Sigmoid colon (tissue), 4 donors: Measurements from ENCODE around the gene DGKD.

Experiments
- EP300 ChIP-seq, 4 donors: sonication (generic); formaldehyde crosslinking; IDR thresholded peaks; one replicate each; pipeline ENCODE4 v1.6.1; 2017; ENCODE audit warnings: antibody characterized with exemption in 4 of 4
- POLR2A ChIP-seq, 2 donors: fragments of 450-650 bp; IDR thresholded peaks; one replicate each; pipeline ENCODE4 v1.6.1; 2016; ENCODE audit warnings: antibody characterized with exemption in 2 of 2, mild to moderate bottlenecking in 2 of 2, moderate library complexity in 2 of 2
- POLR2AphosphoS5 ChIP-seq, 4 donors: sonication (generic); formaldehyde crosslinking; IDR thresholded peaks; one replicate each; pipeline ENCODE4 v1.6.1; 2017; ENCODE audit warnings: antibody characterized with exemption in 4 of 4
- TF ChIP-seq, protein P1 (sequence below), 4 experiments: fragments of 450-650 bp in 3 of 4; fragments of 200-600 bp in 1 of 4; IDR thresholded peaks; one replicate each; pipeline ENCODE4 v1.5.1; 2016 to 2019; ENCODE audit warnings: antibody characterized with exemption in 4 of 4, mild to moderate bottlenecking in 3 of 4, moderate library complexity in 2 of 4

DNA sequence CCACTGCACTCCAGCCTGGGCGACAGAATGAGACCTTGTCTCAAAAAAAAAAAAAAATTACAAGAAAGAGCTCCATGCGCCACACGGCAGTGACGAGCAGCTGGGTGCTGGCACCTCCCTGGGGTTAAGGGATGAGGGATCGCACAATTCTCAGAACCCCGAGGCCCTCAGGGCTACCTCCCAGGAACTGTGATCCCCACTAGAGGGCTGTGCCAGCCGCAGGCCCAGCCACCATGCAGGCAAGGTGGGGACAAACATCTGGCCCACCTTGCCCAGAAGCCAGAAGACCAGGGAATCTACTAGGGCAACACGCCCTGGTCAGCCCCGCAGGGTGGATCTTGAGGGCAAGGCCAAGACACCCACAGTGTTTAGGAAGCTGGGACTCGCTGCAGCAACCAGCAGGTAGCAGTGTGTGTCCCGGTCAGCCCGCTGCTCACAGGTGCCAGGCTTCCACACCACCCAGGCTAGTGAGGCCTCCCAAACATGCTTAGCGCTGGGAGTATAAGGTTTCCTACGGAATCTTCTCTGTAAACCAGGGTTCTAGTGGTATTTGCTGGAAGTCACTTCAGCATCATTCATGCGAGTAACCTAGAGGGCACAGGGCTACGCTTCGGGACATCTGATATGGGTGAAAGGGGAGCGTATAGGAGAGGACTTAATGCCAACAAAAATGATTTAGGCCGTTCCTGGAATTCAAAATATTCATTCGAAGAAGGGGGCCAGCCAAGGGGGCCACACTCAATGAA is 39.9 kb upstream of the DGKD start:
- TF ChIP-seq, protein P1, sequence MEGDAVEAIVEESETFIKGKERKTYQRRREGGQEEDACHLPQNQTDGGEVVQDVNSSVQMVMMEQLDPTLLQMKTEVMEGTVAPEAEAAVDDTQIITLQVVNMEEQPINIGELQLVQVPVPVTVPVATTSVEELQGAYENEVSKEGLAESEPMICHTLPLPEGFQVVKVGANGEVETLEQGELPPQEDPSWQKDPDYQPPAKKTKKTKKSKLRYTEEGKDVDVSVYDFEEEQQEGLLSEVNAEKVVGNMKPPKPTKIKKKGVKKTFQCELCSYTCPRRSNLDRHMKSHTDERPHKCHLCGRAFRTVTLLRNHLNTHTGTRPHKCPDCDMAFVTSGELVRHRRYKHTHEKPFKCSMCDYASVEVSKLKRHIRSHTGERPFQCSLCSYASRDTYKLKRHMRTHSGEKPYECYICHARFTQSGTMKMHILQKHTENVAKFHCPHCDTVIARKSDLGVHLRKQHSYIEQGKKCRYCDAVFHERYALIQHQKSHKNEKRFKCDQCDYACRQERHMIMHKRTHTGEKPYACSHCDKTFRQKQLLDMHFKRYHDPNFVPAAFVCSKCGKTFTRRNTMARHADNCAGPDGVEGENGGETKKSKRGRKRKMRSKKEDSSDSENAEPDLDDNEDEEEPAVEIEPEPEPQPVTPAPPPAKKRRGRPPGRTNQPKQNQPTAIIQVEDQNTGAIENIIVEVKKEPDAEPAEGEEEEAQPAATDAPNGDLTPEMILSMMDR (IDR thresholded peaks at IDR 0.05): no peak
- TF ChIP-seq POLR2A (IDR thresholded peaks at IDR 0.05) (no peak), EP300 (IDR thresholded peaks at IDR 0.05) (no peak), POLR2AphosphoS5 (IDR thresholded peaks at IDR 0.05) (no peak)
